ENCODE results near the gene COL24A1.

Gene COL24A1

GRCh38 chr1:85900921-85901320 lies 255.7 kb downstream of the COL24A1 start:
- Histone ChIP-seq H3K36me3 (ENCODE audit: control insufficient read depth, insufficient read depth, low read length) (no peaks in the 10 kb centered on the region), H3K4me3 (replicated peaks; ENCODE audit: low read depth, low read length) (no peak overlapping the region), H3K27me3 (replicated peaks; ENCODE audit: control insufficient read depth, insufficient read depth, low read length) (no peaks in the 10 kb centered on the region)
- TF ChIP-seq, protein P1, sequence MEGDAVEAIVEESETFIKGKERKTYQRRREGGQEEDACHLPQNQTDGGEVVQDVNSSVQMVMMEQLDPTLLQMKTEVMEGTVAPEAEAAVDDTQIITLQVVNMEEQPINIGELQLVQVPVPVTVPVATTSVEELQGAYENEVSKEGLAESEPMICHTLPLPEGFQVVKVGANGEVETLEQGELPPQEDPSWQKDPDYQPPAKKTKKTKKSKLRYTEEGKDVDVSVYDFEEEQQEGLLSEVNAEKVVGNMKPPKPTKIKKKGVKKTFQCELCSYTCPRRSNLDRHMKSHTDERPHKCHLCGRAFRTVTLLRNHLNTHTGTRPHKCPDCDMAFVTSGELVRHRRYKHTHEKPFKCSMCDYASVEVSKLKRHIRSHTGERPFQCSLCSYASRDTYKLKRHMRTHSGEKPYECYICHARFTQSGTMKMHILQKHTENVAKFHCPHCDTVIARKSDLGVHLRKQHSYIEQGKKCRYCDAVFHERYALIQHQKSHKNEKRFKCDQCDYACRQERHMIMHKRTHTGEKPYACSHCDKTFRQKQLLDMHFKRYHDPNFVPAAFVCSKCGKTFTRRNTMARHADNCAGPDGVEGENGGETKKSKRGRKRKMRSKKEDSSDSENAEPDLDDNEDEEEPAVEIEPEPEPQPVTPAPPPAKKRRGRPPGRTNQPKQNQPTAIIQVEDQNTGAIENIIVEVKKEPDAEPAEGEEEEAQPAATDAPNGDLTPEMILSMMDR (IDR thresholded peaks at IDR 0.05; ENCODE audit: insufficient read depth, low read length, poor library complexity, severe bottlenecking), result no peak
- no peak for DNase-seq (ENCODE audit: extremely low read depth, insufficient read length)

DNA sequence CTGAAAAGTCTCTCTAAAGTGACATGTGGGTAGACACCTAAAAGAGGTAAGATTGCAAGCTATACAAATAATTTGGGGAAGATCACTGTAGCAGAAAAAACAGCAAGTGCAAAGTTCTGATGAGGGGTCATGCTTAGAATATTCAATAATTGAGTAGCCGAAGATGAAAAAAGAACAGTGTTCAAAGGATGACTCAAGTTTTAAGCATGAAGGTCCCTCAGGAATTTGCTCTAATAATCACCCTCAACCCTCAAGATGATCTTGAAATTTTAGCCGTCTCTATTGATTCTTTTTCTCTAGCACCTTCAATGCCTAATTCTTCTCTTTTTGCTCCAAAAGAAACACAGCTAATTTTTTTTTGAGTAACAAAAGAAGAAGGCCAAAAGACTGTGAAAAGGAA lies 257.7 kb downstream of the COL24A1 start:
- Histone ChIP-seq H3K36me3 (ENCODE audit: control insufficient read depth, insufficient read depth, low read length) (no peaks in the 10 kb centered on the region), H3K4me3 (replicated peaks; ENCODE audit: low read depth, low read length) (no peak overlapping the region), H3K27me3 (replicated peaks; ENCODE audit: control insufficient read depth, insufficient read depth, low read length) (no peaks in the 10 kb centered on the region)
- DNase-seq (ENCODE audit: extremely low read depth, insufficient read length), result no peak
- TF ChIP-seq, protein P1 (IDR thresholded peaks at IDR 0.05; ENCODE audit: insufficient read depth, low read length, poor library complexity, severe bottlenecking), result no peak

- DNase-seq (ENCODE audit: extremely low read depth, insufficient read length), result no peak
- H3K4me3 ChIP-seq (replicated peaks; ENCODE audit: low read depth, low read length), result no peak overlapping the region
- no peaks in the 10 kb centered on the region for H3K36me3 ChIP-seq (ENCODE audit: control insufficient read depth, insufficient read depth, low read length)
- H3K27me3 ChIP-seq (replicated peaks; ENCODE audit: control insufficient read depth, insufficient read depth, low read length), result no peaks in the 10 kb centered on the region
- TF ChIP-seq, protein P1 (IDR thresholded peaks at IDR 0.05; ENCODE audit: insufficient read depth, low read length, poor library complexity, severe bottlenecking), result peak; percentile 43
These were observed 261.9 kb downstream of the COL24A1 start for GRCh38 chr1:85894651-85895050.

DNA sequence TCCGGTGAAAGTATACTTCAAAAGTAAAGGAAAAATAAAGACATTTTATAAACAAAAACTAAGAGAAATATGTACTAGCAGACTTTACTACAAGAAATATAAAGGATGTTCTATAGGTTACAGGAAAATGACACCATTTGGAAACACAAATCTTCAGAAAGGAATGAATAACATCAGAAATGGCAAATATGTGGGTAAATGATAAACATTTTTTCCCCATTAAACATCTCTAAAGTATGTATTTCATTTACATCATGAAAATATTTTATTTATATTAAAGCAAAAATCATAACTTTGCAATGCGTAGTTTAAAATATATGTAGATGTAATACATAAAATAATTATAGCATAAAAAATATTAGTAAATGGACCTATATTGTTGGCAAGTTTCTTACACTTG lies 264.2 kb downstream of the COL24A1 start:
- H3K27me3 ChIP-seq (replicated peaks; ENCODE audit: control insufficient read depth, insufficient read depth, low read length), result no peaks in the 10 kb centered on the region
- H3K36me3 ChIP-seq (ENCODE audit: control insufficient read depth, insufficient read depth, low read length), result no peaks in the 10 kb centered on the region
- H3K4me3 ChIP-seq (replicated peaks; ENCODE audit: low read depth, low read length), result no peak overlapping the region
- DNase-seq (ENCODE audit: extremely low read depth, insufficient read length), result no peak
- TF ChIP-seq, protein P1 (IDR thresholded peaks at IDR 0.05; ENCODE audit: insufficient read depth, low read length, poor library complexity, severe bottlenecking), result no peak

- Histone ChIP-seq H3K36me3 (ENCODE audit: control insufficient read depth, insufficient read depth, low read length) (no peaks in the 10 kb centered on the region), H3K4me3 (replicated peaks; ENCODE audit: low read depth, low read length) (no peak overlapping the region), H3K27me3 (replicated peaks; ENCODE audit: control insufficient read depth, insufficient read depth, low read length) (no peaks in the 10 kb centered on the region)
- TF ChIP-seq, protein P1 (IDR thresholded peaks at IDR 0.05; ENCODE audit: insufficient read depth, low read length, poor library complexity, severe bottlenecking), result no peak
- no peak for DNase-seq (ENCODE audit: extremely low read depth, insufficient read length)
These were observed 266.7 kb downstream of the COL24A1 start for GRCh38 chr1:85889870-85890269.

GRCh38 chr1:85888921-85889320 lies 267.7 kb downstream of the COL24A1 start:
- TF ChIP-seq, protein P1 (IDR thresholded peaks at IDR 0.05; ENCODE audit: insufficient read depth, low read length, poor library complexity, severe bottlenecking), result no peak
- no peak for DNase-seq (ENCODE audit: extremely low read depth, insufficient read length)
- no peaks in the 10 kb centered on the region for H3K36me3 ChIP-seq (ENCODE audit: control insufficient read depth, insufficient read depth, low read length)
- H3K4me3 ChIP-seq (replicated peaks; ENCODE audit: low read depth, low read length), result no peak overlapping the region
- no peaks in the 10 kb centered on the region for H3K27me3 ChIP-seq (replicated peaks; ENCODE audit: control insufficient read depth, insufficient read depth, low read length)
